Left lung (tissue), 10 donors: ENCODE measurements around the gene IQCK. TPM values are rescaled to one million over a fixed set of nuclear protein-coding genes. Genes with fewer than 3 reads are reported as not detected.
A peak's percentile ranks its signal among the peaks of the same experiment; 100 is the strongest.

Experiments used
- ATAC-seq: fragments of 200-7000 bp; cut with Tn5 transposase; one replicate; pipeline ENCODE4 v1.9.1; 2020; ENCODE audit warnings: moderate library complexity
- DNase-seq, 4 donors: peaks; one replicate each; pipeline ENCODE4 v3.0.0-alpha.2; 2013 to 2020
- H3K27ac ChIP-seq, 2 donors: fragments of 200-600 bp; sonication (generic) in 1 of 2; one replicate each; pipeline versions ENCODE4 v1.5.0 to v1.8.0; 2020 to 2021
- H3K27me3 ChIP-seq, 2 donors: fragments of 200-600 bp; sonication (generic) in 1 of 2; one replicate each; pipeline versions ENCODE4 v1.5.0 to v1.8.0; 2020 to 2021
- H3K36me3 ChIP-seq, 2 donors: fragments of 200-600 bp; sonication (generic) in 1 of 2; one replicate each; pipeline versions ENCODE4 v1.5.0 to v1.8.0; 2020 to 2021
- H3K4me1 ChIP-seq, 2 donors: fragments of 200-600 bp; one replicate each; pipeline ENCODE4 v1.8.0; 2021
- H3K4me3 ChIP-seq, 2 donors: fragments of 200-600 bp; sonication (generic) in 1 of 2; one replicate each; pipeline versions ENCODE4 v1.5.0 to v1.8.0; 2020 to 2021; ENCODE audit warnings: mild to moderate bottlenecking in 1 of 2
- H3K9me3 ChIP-seq, 2 donors: fragments of 200-600 bp; sonication (generic) in 1 of 2; one replicate each; pipeline versions ENCODE4 v1.5.0 to v1.8.0; 2020 to 2021
- CTCF ChIP-seq, 2 donors: fragments of 200-600 bp; sonication (generic) in 1 of 2; IDR thresholded peaks; one replicate each; pipeline versions ENCODE4 v1.5.0 to v1.8.0; 2021; ENCODE audit warnings: antibody characterized with exemption in 2 of 2
- intact Hi-C, 2 donors: fragments of 100-400 bp; cut with DNase I; formaldehyde crosslinking; loops; one replicate each; pipeline versions ENCODE4 v1.11.2 to v1.14.2; 2022
- polyA plus RNA-seq, 6 donors: library from polyadenylated mRNA; unstranded; fragments of 120-200 nt; gene quantifications; one replicate each; pipeline ENCODE4 v1.2.1, GENCODE V29; 2013; ENCODE audit not compliant: insufficient read length in 6 of 6
- total RNA-seq, 2 donors: library from RNA; stranded (reverse); fragmentation: NEBNext Ultra II Directional; extraction: Animal tissue kit (Norgen Biotek cat#: 25700); gene quantifications; one replicate each; pipeline ENCODE4 v1.2.1, GENCODE V29; 2021
- donor health status: DM: no; HTN: yes; CAD: no.
- donor health status: DM: no; HTN: no; CAD: no.

IQCK gene
- total and polyA plus RNA-seq, 8 donors, result 8.0 to 25.3 (median 22.1) TPM

GRCh38 chr16:19685176-19685575 lies 32.9 kb upstream of the IQCK start:
- no peak overlapping the region for H3K27ac ChIP-seq
- no peaks in the 10 kb centered on the region for H3K27me3 ChIP-seq
- intact Hi-C loops, result no loop called here
- no peaks in the 10 kb centered on the region for H3K9me3 ChIP-seq
- TF ChIP-seq CTCF (IDR thresholded peaks at IDR 0.05), result no peak
- no peaks in the 10 kb centered on the region for H3K4me1 ChIP-seq
- no peak overlapping the region for H3K4me3 ChIP-seq
- peaks cover 0 to 64% of the 10 kb centered on the region in 2 donors for H3K36me3 ChIP-seq
- no peak for DNase-seq
- ATAC-seq, result no peak

GRCh38 chr16:19687279-19687678 lies 30.8 kb upstream of the IQCK start:
- H3K4me1 ChIP-seq, result peaks cover 0 to 12% of the 10 kb centered on the region in 2 donors
- H3K36me3 ChIP-seq, result peaks cover 0 to 71% of the 10 kb centered on the region in 2 donors
- TF ChIP-seq CTCF (IDR thresholded peaks at IDR 0.05), result no peak
- H3K4me3 ChIP-seq, result no peak overlapping the region
- H3K27me3 ChIP-seq, result no peaks in the 10 kb centered on the region
- no peak overlapping the region for H3K27ac ChIP-seq
- no peaks in the 10 kb centered on the region for H3K9me3 ChIP-seq
- DNase-seq (no peak), ATAC-seq (no peak)
- intact Hi-C loops, result no loop called here

GRCh38 chr16:19688396-19689024 lies 29.6 kb upstream of the IQCK start:
- no peak for ATAC-seq
- Histone ChIP-seq H3K27ac (no peak overlapping the region), H3K36me3 (peaks cover 0 to 68% of the 10 kb centered on the region in 2 donors), H3K27me3 (no peaks in the 10 kb centered on the region), H3K4me3 (no peak overlapping the region), H3K4me1 (peaks cover 0 to 12% of the 10 kb centered on the region in 2 donors), H3K9me3 (no peaks in the 10 kb centered on the region)
- TF ChIP-seq CTCF (IDR thresholded peaks at IDR 0.05), result no peak
- intact Hi-C loops, result no loop called here
- no peak for DNase-seq

GRCh38 chr16:19689342-19689741 lies 28.7 kb upstream of the IQCK start:
- intact Hi-C loops, result no loop called here
- H3K27me3 ChIP-seq, result no peaks in the 10 kb centered on the region
- H3K4me3 ChIP-seq, result no peak overlapping the region
- ATAC-seq, result no peak
- peaks cover 0 to 12% of the 10 kb centered on the region in 2 donors for H3K4me1 ChIP-seq
- no peak for TF ChIP-seq CTCF (IDR thresholded peaks at IDR 0.05)
- H3K9me3 ChIP-seq, result no peaks in the 10 kb centered on the region
- no peak for DNase-seq
- H3K36me3 ChIP-seq, result peaks cover 0 to 68% of the 10 kb centered on the region in 2 donors
- H3K27ac ChIP-seq, result no peak overlapping the region

- intact Hi-C loops, result no loop called here
- ATAC-seq (peak; percentile 48), DNase-seq (no peak)
- H3K36me3 ChIP-seq, result peaks cover 0 to 60% of the 10 kb centered on the region in 2 donors
- no peaks in the 10 kb centered on the region for H3K9me3 ChIP-seq
- peak overlapping the region in 1 of 2 donors; percentile 35 for H3K27ac ChIP-seq
- H3K27me3 ChIP-seq, result no peaks in the 10 kb centered on the region
- no peak for TF ChIP-seq CTCF (IDR thresholded peaks at IDR 0.05)
- no peak overlapping the region for H3K4me3 ChIP-seq
- H3K4me1 ChIP-seq, result peaks cover 0 to 12% of the 10 kb centered on the region in 2 donors
Measured at GRCh38 chr16:19690196-19690595, 27.9 kb upstream of the IQCK start.
